IMR-90 (cell line): Measurements from ENCODE around the gene OBI1. TPM values are rescaled to one million over a fixed set of nuclear protein-coding genes. Genes with fewer than 3 reads are reported as not detected.

Experiments
- ATAC-seq: fragments of 200-7000 bp; cut with Tn5 transposase; 2 replicates; pipeline ENCODE4 v1.9.1; 2020; ENCODE audit warnings: low read depth, mild to moderate bottlenecking, moderate library complexity
- BruUV-seq: library from RNA; stranded (reverse); fragments of 400-500 nt; replicated peaks from 2 replicates; lab custom pipeline; 2021; lab: Mats Ljungman, UMichigan
- CTCF ChIA-PET: fragments of 300-600 bp; formaldehyde crosslinking; extraction: SDS; loops from one replicate; lab custom pipeline; 2021; ENCODE audit warnings: antibody characterized with exemption; lab: Yijun Ruan, JAX
- POLR2A ChIA-PET: fragments of 300-600 bp; sonication (Branson Sonifier 250); formaldehyde crosslinking; loops from one replicate; lab custom pipeline; 2022; ENCODE audit warnings: antibody characterized with exemption; ENCODE audit not compliant: unreplicated experiment; lab: Charles Lee
- DNase-seq: peaks from one replicate; pipeline ENCODE4 v3.0.0; 2013
- H2AFZ ChIP-seq: replicated peaks from 2 replicates; pipeline ENCODE3; 2013; ENCODE audit warnings: low read length, mild to moderate bottlenecking; ENCODE audit not compliant: poor library complexity
- H2AK5ac ChIP-seq: 2 replicates; pipeline ENCODE4 v1.6.1; 2013; ENCODE audit warnings: low read depth, low read length, inconsistent platforms
- H2AK9ac ChIP-seq: replicated peaks from 2 replicates; pipeline ENCODE3; 2013; ENCODE audit warnings: mild to moderate bottlenecking, low read depth, low read length, moderate library complexity; ENCODE audit not compliant: poor library complexity
- H2BK120ac ChIP-seq: 2 replicates; pipeline ENCODE4 v1.6.1; 2013; ENCODE audit warnings: low read depth, low read length, inconsistent platforms
- H2BK15ac ChIP-seq: 3 replicates; pipeline ENCODE4 v1.6.1; 2013; ENCODE audit warnings: low read depth, low read length, inconsistent platforms
- H2BK20ac ChIP-seq: 2 replicates; pipeline ENCODE4 v1.6.1; 2013; ENCODE audit warnings: low read depth, mild to moderate bottlenecking, inconsistent platforms, low read length, moderate library complexity
- H2BK5ac ChIP-seq: 2 replicates; pipeline ENCODE4 v1.6.1; 2013; ENCODE audit warnings: mild to moderate bottlenecking, low read depth, low read length, inconsistent platforms; ENCODE audit not compliant: poor library complexity, severe bottlenecking
- H3K14ac ChIP-seq: replicated peaks from 2 replicates; pipeline ENCODE4 v1.6.1; 2013; ENCODE audit warnings: low read depth, low read length, inconsistent platforms
- H3K18ac ChIP-seq: 2 replicates; pipeline ENCODE4 v1.6.1; 2013; ENCODE audit warnings: low read depth, low read length, control low read depth
- H3K23ac ChIP-seq: 2 replicates; pipeline ENCODE4 v1.6.1; 2013; ENCODE audit warnings: low read depth, low read length, inconsistent platforms
- H3K27ac ChIP-seq: 2 replicates; pipeline ENCODE4 v1.5.1; 2013; ENCODE audit warnings: mild to moderate bottlenecking, control low read depth, low read length; ENCODE audit not compliant: insufficient read depth
- H3K27me3 ChIP-seq: 2 replicates; pipeline ENCODE4 v1.6.1; 2013; ENCODE audit warnings: low read length; ENCODE audit not compliant: control insufficient read depth, insufficient read depth
- H3K36me3 ChIP-seq: 2 replicates; pipeline ENCODE4 v1.6.1; 2013; ENCODE audit warnings: low read length, mixed read lengths; ENCODE audit not compliant: control insufficient read depth, insufficient read depth
- H3K4ac ChIP-seq: 2 replicates; pipeline ENCODE4 v1.6.1; 2013; ENCODE audit warnings: low read depth, low read length, inconsistent platforms
- H3K4me1 ChIP-seq: 2 replicates; pipeline ENCODE4 v1.6.1; 2013; ENCODE audit warnings: low read length, mixed read lengths; ENCODE audit not compliant: control insufficient read depth, insufficient read depth
- H3K4me2 ChIP-seq: 2 replicates; pipeline ENCODE4 v1.6.1; 2013; ENCODE audit warnings: low read depth, mild to moderate bottlenecking, control low read depth, low read length, moderate library complexity
- H3K4me3 ChIP-seq: 2 replicates; pipeline ENCODE4 v1.5.1; 2013; ENCODE audit warnings: low read depth, mild to moderate bottlenecking, control low read depth, low read length, moderate library complexity; ENCODE audit not compliant: insufficient read depth
- H3K56ac ChIP-seq: 2 replicates; pipeline ENCODE4 v1.6.1; 2013; ENCODE audit warnings: low read length, inconsistent platforms; ENCODE audit not compliant: insufficient read depth; ENCODE audit errors: extremely low read depth
- H3K79me1 ChIP-seq, 2 experiments: 2 replicates each; pipeline ENCODE4 v1.6.1; 2013; ENCODE audit warnings: low read length in 2 of 2, inconsistent platforms in 1 of 2, low read depth in 1 of 2
- H3K9ac ChIP-seq: 2 replicates; pipeline ENCODE4 v1.6.1; 2013; ENCODE audit warnings: low read depth, low read length, control low read depth
- H3K9me1 ChIP-seq: 2 replicates; pipeline ENCODE4 v1.6.1; 2013; ENCODE audit warnings: low read length, inconsistent platforms; ENCODE audit not compliant: insufficient read depth
- H3K9me3 ChIP-seq: 2 replicates; pipeline ENCODE4 v1.6.1; 2013; ENCODE audit warnings: low read length; ENCODE audit not compliant: control insufficient read depth, insufficient read depth
- H4K20me1 ChIP-seq: 2 replicates; pipeline ENCODE4 v1.6.1; 2013; ENCODE audit warnings: low read length, inconsistent platforms; ENCODE audit not compliant: insufficient read depth
- H4K5ac ChIP-seq: 2 replicates; pipeline ENCODE4 v1.6.1; 2013; ENCODE audit warnings: mild to moderate bottlenecking, low read depth, low read length, control low read depth
- H4K8ac ChIP-seq, 2 experiments: 2 replicates each; pipeline ENCODE4 v1.6.1; 2013; ENCODE audit warnings: low read depth in 2 of 2, low read length in 2 of 2, control low read depth in 1 of 2, inconsistent platforms in 1 of 2
- H4K91ac ChIP-seq: 2 replicates; pipeline ENCODE4 v1.6.1; 2013; ENCODE audit warnings: low read depth, low read length, inconsistent platforms; ENCODE audit not compliant: insufficient read depth
- CEBPB ChIP-seq: IDR thresholded peaks from 2 replicates; pipeline ENCODE4 v1.6.1; 2012; ENCODE audit warnings: low read depth, low read length, improper control_type of control experiment
- CTCF ChIP-seq: conservative IDR thresholded peaks from 2 replicates; pipeline ENCODE4 v1.5.1; 2012; ENCODE audit warnings: mild to moderate bottlenecking, low read depth, low read length, improper control_type of control experiment
- FOS ChIP-seq: fragments of 150-350 bp; IDR thresholded peaks from 2 replicates; pipeline ENCODE4 v1.6.1; 2016; ENCODE audit warnings: low read depth, low read length
- NFE2L2 ChIP-seq: fragments of 150-350 bp; IDR thresholded peaks from 2 replicates; pipeline ENCODE4 v1.6.1; 2016; ENCODE audit warnings: low read depth, mild to moderate bottlenecking, low read length
- WGBS, 2 experiments: methylation state at CpG; one replicate each; pipeline versions ENCODE4 v1.1.5 to v1.1.7; 2013; ENCODE audit warnings: missing lambda C conversion rate in 2 of 2; ENCODE audit not compliant: insufficient read length in 1 of 2; ENCODE audit errors: extremely low coverage in 2 of 2; 5-methylcytosine and 5-hydroxymethylcytosine counted together
- dilution Hi-C: fragments of 300-500 bp; cut with HindIII; formaldehyde crosslinking; loops from one replicate; pipeline ENCODE4 v1.14.3; 2018; ENCODE audit warnings: low sequenced_read_pairs; ENCODE audit not compliant: unreplicated experiment
- in situ Hi-C: fragments of 300-500 bp; cut with MboI; formaldehyde crosslinking; loops from 3 replicates; pipeline ENCODE4 v1.14.3; 2019; ENCODE audit warnings: low sequenced_read_pairs, inconsistent platforms, mixed read lengths
- intact Hi-C: fragments of 100-400 bp; cut with micrococcal nuclease; formaldehyde crosslinking; loops from 2 replicates; pipeline ENCODE4 v1.10.0; 2022
- polyA plus RNA-seq, 3 experiments: library from polyadenylated mRNA; depleted of rRNA; stranded (reverse); fragments of >200 nt; gene quantifications; 2 replicates each; pipeline ENCODE4 v1.2.3, GENCODE V29; 2012; ENCODE audit warnings: low replicate concordance in 1 of 3
- total RNA-seq: library from RNA; depleted of rRNA; stranded (reverse); fragments of >200 nt; gene quantifications from 2 replicates; pipeline ENCODE4 v1.2.3, GENCODE V29; 2012

The OBI1 gene
- total and polyA plus RNA-seq, 2 of the 4 experiments (the other 2 are of a cell fraction), result 4.4 to 11.8 TPM

GRCh38 chr13:78607409-78608251 lies 51.3 kb downstream of the OBI1 start:
- 4% methylated on average over 9 of the region's 42 CpGs; no CpG with 5 or more reads in 1 of the 2 experiments for WGBS, 2 experiments
- Histone ChIP-seq H3K4me2 (no peak overlapping the region), H3K4me3 (no peak overlapping the region), H3K79me1 (no peaks in the 10 kb centered on the region), H3K9ac (no peak overlapping the region), H3K9me3 (peaks cover 10% of the 10 kb centered on the region; the same call in 1 of the 2 replicates), H4K5ac (no peak overlapping the region), H2BK120ac (no peak overlapping the region), H3K27me3 (peaks cover 84% of the 10 kb centered on the region), H3K27ac (no peak overlapping the region), H4K8ac (no peak overlapping the region), H2BK5ac (no peak overlapping the region), H3K4ac (no peak overlapping the region), H2BK20ac (no peak overlapping the region), H2AK9ac (no peak overlapping the region), H3K18ac (no peak overlapping the region), H4K20me1 (no peaks in the 10 kb centered on the region; the same call in 1 of the 2 replicates), H3K14ac (no peak overlapping the region), H2BK15ac (no peak overlapping the region), H4K91ac (no peak overlapping the region), H2AFZ (no peak overlapping the region), H2AK5ac (no peak overlapping the region), H3K9me1 (no peaks in the 10 kb centered on the region), H3K23ac (no peak overlapping the region), H3K4me1 (peaks cover 3% of the 10 kb centered on the region; the same call in 1 of the 2 replicates), H3K56ac (no peak overlapping the region), H3K36me3 (no peaks in the 10 kb centered on the region)
- DNase-seq (no peak), ATAC-seq (no peak)
- TF ChIP-seq CTCF (no peak), FOS (no peak), CEBPB (no peak), NFE2L2 (no peak)
- dilution Hi-C loops (no loop called here), in situ Hi-C loops (no loop called here), intact Hi-C loops (no loop called here)
- BruUV-seq, result no TSS peak
- CTCF ChIA-PET, result no interaction called here
- POLR2A ChIA-PET, result no interaction called here
